GM18526 (cell line): Measurements from ENCODE around the gene SH2D3C.

Experiments used
- POLR2A ChIP-seq: IDR thresholded peaks from 3 replicates; pipeline ENCODE4 v1.6.1; 2011; ENCODE audit not compliant: insufficient read length; ENCODE audit errors: extremely low read depth

The SH2D3C gene

DNA sequence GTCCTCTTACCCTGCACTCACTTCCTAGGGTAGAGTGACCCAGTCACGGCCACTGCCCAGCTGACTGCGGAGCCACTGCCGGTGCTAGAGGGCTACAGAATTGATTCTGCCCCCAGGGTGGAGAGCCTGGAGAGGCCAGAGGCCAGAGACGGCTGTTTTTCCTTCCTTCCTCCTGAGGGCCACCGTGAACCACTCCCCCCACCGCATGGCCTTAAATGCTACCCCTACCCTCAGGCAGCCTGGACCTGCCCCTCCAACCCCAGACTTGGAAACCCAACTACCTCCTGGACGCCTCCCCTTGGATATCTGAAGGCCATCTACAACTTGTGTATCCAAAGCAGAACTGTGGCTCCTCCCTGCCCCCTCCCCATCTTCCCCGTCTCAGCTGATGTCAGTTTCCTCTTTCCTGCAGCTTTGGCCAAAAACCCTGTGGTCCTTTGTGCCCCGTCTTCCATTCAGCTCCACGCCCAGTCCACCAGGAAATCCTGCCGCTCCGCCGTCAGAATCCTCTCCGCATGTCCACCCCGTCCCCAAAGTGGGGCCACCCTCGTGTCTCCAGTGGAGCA is 16.3 kb downstream of the SH2D3C start:
- TF ChIP-seq POLR2A, result no peak

DNA sequence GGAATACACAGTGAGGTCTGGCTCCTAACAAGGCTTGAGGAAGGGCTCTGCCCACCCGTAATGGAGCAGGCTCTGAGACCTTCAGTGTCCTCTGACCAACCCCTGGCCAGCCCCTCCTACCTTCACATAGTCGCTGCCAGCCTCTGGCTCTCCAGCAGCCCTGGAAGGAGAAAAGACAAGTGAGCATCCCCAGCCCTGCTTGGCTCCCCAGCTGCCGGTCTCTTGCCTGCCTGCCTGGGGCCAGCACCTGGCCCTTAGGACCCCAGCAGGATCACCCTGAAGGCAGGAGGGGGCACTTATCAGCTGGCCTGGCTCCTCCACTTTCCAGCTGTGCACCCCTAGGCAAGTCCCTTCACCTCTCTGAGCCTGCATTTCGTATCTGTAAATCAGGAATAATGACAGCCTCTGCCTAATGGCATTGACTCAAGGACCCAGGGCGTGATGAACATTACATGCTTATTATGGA is 16.9 kb downstream of the SH2D3C start:
- TF ChIP-seq POLR2A, result no peak

DNA sequence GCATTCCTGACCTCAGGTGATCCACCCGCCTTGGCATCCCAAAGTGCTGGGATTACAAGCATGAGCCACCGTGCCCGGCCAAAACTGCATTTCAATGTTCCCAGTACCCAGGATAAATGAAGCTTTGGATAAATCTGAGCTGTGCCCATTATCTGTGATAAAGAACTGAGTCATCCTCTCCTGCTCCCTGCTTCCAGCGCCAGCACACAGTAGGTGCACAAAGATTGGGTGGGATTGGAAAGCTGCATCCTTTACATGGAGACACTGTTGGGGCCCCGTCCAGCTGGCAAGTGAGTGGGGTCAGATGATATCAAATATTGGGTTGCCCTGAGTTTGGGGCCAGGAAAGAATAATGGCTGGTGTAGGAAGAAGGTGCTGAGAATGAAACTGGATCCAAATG is 17.4 kb downstream of the SH2D3C start:
- no peak for TF ChIP-seq POLR2A

DNA sequence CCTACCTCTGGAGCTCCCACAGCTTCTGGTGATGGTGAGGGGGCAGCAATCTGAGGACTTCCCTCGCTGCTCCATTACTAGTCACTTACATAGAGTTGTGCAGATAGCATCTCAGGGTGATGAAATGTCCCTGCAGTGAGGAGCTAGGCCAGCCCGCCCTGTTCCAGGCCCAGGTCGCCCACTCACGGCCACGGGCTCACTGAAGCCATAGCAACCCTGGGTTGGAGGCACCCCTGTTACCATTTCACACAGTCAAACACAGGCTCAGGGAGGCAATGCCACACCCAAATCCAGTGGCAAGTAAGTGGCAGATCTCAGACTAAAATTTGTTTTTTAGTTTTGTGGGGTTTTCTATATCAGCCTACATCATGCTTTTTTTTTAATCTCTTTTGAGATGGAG is 19.6 kb downstream of the SH2D3C start:
- TF ChIP-seq POLR2A, result no peak

DNA sequence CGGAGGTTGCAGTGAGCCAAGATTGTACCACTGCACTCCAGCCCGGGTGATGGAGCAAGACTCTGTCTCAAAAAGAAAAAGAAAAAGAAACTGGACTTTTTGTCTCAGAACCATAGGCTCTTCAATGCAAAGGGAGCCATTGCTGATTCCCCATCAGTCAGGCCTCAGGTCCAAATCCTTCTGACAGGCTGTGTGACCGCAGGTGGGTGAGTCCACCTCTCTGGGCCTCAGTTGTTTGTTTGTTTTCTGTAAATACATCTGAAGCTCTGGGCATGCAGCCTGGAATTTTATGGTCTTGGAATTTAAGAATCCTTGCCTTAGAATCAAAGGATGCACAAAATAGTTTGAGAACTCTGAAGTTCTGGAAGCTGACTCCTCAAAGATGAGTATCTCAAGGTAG is 22.2 kb downstream of the SH2D3C start:
- no peak for TF ChIP-seq POLR2A

DNA sequence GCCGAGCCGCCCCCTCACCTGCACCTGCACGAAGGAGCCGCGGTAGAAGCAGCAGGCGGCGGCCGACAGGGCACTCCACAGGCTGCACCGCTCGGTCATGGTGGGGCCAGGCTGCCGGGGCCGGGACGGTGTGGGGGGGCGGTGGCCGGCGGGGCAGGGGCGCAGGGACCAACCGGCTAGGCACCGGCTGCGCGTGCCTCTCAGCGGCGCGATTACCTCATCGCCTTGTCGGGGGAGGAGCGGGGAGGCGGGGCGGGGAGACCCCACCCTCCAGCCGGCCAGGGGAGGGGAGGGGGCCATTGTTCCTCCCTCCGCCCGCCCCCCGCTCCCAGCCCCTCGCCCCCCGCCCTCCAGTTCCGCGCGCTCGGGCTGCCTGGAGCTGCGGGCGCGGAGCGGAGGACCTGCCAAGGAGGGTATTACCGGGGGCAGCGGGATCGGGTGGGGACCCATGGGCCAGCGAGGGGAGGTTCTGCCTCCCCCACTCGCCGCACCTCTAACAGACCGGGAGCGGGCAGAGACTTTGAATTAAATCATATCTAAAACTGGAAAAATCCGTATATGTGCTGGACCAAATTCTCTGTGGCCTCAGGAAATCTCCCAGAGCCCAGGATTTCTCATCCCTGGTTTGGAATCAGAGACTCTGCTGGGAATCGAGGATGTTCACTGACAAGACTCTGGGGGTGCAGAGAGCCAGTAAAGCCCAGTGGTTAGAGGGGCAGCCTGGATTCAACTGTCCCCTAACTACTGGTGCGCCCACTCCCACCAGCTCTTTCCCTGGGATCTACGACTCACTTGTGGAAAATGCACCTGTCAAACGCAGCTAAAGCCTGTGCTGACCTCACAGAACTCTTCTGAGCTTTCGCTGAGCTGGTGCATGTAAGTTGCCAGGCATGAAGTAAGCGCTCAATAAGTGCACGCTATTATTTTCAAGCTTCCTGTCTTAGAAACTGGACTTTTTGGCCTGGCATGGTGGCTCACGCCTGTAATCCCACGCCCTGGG is 23.1 kb downstream of the SH2D3C start:
- no peak for TF ChIP-seq POLR2A

DNA sequence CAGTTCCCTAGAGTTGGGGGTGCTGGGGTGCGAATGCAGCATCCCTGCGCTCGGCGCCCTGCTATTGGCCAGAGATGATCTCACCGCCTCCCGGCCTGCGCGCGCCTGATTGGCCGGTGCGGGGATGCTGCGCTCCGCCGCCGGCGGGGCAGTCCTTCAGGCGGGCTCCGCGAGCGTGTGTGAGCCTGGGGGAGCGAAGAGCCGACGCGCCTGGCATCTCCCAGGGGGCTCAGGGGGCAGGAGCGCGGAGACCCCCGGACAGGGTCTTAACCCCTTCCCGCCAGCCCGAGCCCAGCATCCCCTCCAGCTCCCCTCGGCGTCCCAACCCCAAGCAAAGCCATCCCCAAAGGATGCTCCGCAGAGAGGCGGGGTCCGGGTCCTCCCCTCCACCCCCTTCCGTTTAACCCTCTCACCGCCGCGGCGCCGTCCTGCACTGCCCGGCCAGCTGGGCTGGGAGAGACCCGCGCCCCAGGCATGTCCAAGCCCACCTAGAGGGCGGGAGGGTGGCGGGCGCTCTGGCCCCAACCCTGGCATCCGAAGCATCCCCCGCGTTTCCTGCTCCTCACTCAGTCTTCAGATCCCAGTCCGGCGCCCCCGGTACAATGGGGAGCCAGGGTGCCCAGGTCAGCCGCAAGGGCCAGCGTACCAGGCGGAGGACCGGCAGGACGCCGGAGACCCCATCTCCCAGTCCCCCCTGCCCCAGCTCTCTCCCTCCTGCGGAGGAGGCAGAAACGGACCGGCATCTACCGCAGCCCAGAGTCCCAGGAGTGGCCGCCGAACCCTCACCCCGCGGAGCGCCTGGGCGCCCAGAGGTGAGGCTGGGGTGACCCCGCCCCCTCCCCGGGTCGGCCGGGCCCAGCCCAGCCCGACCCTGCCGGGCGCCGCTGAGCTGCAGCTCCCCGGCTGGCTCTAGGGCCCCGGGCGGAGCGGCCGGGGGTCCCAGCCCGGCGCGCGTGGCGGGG is 24.1 kb downstream of the SH2D3C start:
- no peak for TF ChIP-seq POLR2A

DNA sequence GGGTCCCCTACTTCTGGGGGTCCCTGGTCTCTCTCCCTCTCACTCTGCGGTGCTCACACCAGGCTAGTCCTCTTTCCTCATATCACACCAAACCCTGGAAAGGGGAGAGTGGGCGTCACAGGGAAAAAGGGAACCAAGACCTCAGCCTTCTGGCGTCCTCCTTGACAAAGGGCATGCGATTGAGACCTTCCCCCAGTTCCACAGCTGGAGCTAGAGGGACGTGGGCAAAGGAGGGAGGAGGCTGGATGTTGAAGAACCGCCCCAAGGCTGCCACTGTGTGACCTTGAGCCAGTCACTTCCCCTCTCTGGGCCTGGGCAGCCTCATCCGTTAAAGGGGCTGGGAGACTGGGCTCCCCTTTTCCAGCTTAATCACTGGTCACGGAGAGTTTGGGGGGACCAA is 24.8 kb downstream of the SH2D3C start:
- no peak for TF ChIP-seq POLR2A

DNA sequence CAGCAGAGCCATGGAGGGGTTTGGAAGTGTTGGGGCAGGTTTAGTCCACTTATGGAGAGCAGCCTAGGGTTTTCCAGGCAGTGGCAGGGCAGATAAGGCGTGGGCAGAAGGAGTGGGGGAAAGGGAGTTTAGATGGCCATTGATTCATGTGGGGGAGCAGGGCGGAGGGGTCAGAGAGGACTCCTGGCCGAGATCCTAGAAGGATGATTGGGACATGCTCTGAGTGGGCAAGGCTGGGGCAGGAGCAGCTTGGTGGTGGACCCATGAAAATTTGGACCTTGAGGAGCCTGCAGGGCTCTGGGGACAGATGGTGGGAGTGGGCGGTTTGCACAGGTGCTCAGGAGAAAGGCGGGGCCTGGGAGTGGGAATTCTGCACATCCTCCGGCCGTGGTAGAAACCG is 25.3 kb downstream of the SH2D3C start:
- no peak for TF ChIP-seq POLR2A

DNA sequence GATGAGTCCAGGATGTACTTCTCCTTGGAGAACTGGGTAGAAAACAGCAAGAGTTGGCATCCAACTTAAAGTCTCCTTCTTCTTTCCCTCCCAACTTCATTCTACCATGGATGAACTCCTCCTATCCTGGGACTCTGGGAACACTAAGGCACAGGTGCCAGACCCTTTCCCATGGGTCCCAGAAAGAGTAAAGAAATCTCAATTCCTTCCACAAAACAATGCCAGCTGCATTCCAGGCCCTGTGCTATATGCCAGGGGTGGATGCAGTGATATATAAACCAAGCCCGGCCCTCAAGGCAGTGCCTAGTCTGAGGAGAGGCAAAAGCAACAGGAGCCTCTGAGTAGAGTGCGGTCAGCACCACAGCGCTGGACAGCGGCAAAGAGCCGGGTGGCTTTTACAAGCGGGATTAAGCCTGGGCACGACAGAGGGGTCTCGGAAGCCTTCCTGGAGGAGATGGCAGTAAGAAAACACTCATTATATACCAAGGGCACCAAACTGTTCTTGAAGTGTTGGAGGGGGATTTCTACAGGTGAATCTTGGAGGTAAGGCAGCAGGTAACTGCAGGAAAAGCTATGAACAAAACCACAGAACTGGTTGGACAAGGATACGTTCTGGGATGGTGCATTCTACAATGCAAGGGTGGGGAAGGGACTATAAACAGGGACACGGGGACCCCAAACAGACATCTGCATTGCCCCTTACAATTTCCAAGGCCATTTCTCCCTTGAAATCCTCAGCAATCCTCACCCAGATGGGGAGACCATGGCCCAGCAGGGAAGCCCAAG is 27.0 kb downstream of the SH2D3C start:
- no peak for TF ChIP-seq POLR2A

DNA sequence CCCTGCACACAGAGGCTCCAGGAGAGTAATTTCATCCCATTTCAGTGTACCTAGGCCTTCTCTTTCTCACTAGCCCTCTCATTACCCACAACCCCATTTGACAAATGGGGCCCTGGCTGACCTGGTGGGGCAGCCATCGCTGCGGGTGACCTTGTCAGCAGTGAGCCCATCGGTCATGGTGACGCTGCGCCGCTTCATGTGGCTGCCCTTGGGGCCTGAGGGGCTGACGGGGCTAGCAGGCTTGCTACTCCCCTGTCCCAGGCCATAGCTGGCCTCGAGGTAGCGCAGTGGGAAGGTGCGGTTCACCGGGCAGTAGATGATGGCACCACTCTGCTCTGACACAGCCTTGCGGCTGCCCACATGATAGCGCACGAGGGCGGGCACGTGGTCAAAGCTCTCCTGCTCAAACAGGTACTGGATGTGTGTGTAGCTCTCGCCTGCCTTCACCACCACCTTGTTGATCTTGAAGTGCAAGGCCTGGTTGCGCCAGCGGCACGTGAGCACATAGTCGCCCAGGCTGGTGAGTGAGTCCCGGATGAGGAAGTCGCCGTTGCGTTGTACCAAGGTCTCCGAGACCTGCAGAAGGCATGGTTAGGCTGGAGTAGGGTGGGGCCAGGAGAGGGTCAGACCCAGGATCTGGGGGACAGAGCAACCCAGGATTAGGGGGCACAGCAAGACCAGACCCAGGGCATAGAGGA is 29.2 kb downstream of the SH2D3C start:
- TF ChIP-seq POLR2A, result no peak

DNA sequence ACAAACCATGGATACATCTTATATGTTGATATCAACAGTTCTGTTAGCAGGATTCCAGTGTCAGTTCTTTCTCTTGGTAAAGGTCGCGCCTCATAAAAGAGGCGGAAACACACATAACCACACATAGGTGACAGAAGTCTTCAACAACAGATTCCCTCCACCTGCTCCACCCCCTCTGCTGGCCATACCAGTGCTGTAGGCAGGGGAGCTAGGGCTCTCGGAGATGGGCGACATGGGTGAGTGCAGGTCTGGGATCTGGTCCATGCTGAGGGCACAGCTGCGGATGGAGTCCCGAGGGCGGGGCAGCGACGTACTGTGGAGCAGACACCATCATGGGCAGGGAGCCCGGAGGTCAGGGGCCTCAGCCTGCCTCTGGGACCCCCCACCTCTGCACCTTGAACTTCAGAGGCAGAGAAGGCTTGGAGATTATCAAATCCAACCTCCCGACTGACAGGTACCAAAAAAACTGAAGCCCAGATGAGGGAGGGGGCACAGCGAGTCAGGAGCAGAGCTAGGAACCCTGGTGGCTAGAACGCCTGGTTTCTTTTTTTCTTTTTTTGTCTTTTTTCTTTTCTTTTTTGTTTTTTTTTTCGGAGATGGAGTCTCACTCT is 31.4 kb downstream of the SH2D3C start:
- TF ChIP-seq POLR2A, result no peak

DNA sequence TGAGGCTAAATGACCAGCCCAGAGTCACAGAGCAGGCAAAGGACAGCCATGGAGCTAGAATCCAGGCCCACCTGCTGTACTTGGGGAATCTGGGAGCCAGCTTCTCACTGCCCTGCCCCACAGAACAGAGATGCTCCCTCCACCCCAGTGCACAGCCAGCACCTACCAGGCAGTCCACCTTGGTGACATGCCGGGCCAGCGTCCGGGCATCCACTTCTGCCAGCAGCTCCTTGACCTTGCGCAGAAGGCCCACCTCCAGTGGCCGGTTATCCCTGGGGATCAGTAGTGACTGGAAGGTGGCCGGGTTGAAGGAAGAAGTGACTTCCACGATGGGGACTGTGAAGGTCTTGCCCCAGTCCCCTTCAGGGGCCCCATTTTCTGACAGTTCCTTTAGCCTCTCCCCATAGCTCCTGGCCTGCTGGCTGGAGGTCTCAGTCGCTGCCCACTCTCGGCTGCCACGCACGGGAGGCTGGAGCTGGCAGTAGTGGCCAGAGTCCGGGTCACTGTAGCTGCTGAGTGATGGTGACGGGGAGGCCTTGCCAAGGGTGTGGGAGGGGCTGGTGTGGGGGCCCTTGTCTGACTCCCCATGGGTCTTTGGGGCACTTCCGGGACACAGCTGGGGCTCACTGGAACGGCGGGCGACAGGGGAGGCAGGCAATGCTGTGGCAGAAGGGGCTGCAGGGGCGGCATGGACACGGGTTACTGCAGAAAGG is 33.9 kb downstream of the SH2D3C start:
- no peak for TF ChIP-seq POLR2A
